K562 (cell line): ENCODE data around the gene DSTYK. TPM values are rescaled to one million over a fixed set of nuclear protein-coding genes. Genes with fewer than 3 reads are reported as not detected.

Source experiments
- CBFA2T3 ChIP-seq: fragments of 450-650 bp; IDR thresholded peaks from 2 replicates; pipeline ENCODE4 v1.6.1; 2017
- GATA2 ChIP-seq: sonication (generic); formaldehyde crosslinking; IDR thresholded peaks from 2 replicates; pipeline ENCODE4 v1.4.0; 2020; ENCODE audit warnings: mild to moderate bottlenecking, missing genetic modification reagents
- HDAC3 ChIP-seq: fragments of 450-650 bp; IDR thresholded peaks from 2 replicates; pipeline ENCODE4 v1.6.1; 2018; ENCODE audit warnings: borderline replicate concordance, mild to moderate bottlenecking, moderate library complexity; ENCODE audit not compliant: partially characterized antibody
- HMBOX1 ChIP-seq: sonication (generic); IDR thresholded peaks from 2 replicates; pipeline ENCODE4 v1.6.1; 2016
- KLF6 ChIP-seq: fragments of 250-450 bp; sonication (Bioruptor Pico); IDR thresholded peaks from 2 replicates; pipeline ENCODE4 v1.4.0; 2020; ENCODE audit warnings: mild to moderate bottlenecking, moderate library complexity, borderline replicate concordance
- MYC ChIP-seq, 2 experiments: fragments of 250-450 bp in 1 of 2; sonication (Bioruptor Pico) in 1 of 2; IDR thresholded peaks; 2 replicates each; pipeline versions ENCODE4 v1.5.1 to v1.6.1; 2012 to 2021; ENCODE audit warnings: low read depth in 2 of 2, borderline replicate concordance in 1 of 2, improper control_type of control experiment in 1 of 2, low read length in 1 of 2, mild to moderate bottlenecking in 1 of 2, moderate library complexity in 1 of 2
- NFXL1 ChIP-seq: fragments of 450-650 bp; formaldehyde crosslinking; IDR thresholded peaks from 2 replicates; pipeline ENCODE4 v1.4.0; 2021; ENCODE audit warnings: mild to moderate bottlenecking
- POLR2H ChIP-seq: IDR thresholded peaks from 2 replicates; pipeline ENCODE4 v1.6.1; 2016; ENCODE audit warnings: missing genetic modification characterization, low read depth, mild to moderate bottlenecking, control low read depth, missing compliant biosample characterization, moderate library complexity
- POLR3A ChIP-seq: IDR thresholded peaks from 2 replicates; pipeline ENCODE4 v1.6.1; 2011; ENCODE audit warnings: borderline replicate concordance, mild to moderate bottlenecking, moderate library complexity; ENCODE audit not compliant: insufficient read length, insufficient read depth; ENCODE audit errors: extremely low read depth
- RBBP5 ChIP-seq: fragments of 200-600 bp; sonication (generic); IDR thresholded peaks from 2 replicates; pipeline ENCODE4 v1.6.1; 2012; ENCODE audit warnings: borderline replicate concordance, mild to moderate bottlenecking, low read length, control low read depth, inconsistent platforms; ENCODE audit not compliant: insufficient read depth, poor library complexity, severe bottlenecking
- ZNF23 ChIP-seq: fragments of 250-450 bp; sonication (Bioruptor Pico); IDR thresholded peaks from 2 replicates; pipeline ENCODE4 v1.4.0; 2020; ENCODE audit warnings: mild to moderate bottlenecking
- ZNF398 ChIP-seq: fragments of 250-450 bp; sonication (Bioruptor Pico); IDR thresholded peaks from 2 replicates; pipeline ENCODE4 v1.8.0; 2021; ENCODE audit warnings: moderate library complexity, mild to moderate bottlenecking, inconsistent platforms
- ZNF707 ChIP-seq: fragments of 250-450 bp; sonication (Bioruptor Pico); conservative IDR thresholded peaks from 2 replicates; pipeline ENCODE4 v1.8.0; 2022; ENCODE audit warnings: inconsistent platforms, mild to moderate bottlenecking, moderate library complexity
- polyA plus RNA-seq, 8 experiments: library from polyadenylated mRNA; depleted of rRNA in 4 of 8; stranded (reverse) in 5 of 8; unstranded in 3 of 8; fragments of >200 nt; fragmentation: Nextera tagmentation in 2 of 8; fragmentation: Illumina TruSeq in 1 of 8; extraction: Ambion mirVana in 2 of 8; extraction: Trizol in 1 of 8; gene quantifications; 2 replicates each; pipeline versions ENCODE4 v1.2.1 to v1.2.3, GENCODE V29; 2011 to 2014; ENCODE audit warnings: inconsistent platforms in 1 of 8, missing spikeins in 1 of 8
- total RNA-seq, 7 experiments: library from RNA; depleted of rRNA in 6 of 7; stranded (reverse); fragments of >200 nt in 6 of 7; fragmentation: Illumina TruSeq in 2 of 7; extraction: Trizol in 2 of 7; gene quantifications; 2 replicates each; pipeline versions ENCODE4 v1.2.1 to v1.2.3, GENCODE V29; 2011 to 2021; ENCODE audit warnings: low replicate concordance in 1 of 7

The DSTYK gene
- total and polyA plus RNA-seq, 9 of the 15 experiments (the other 6 are each of a cell fraction or from before 2014, with no cell fraction given), result 4.2 to 7.1 (median 6.2) TPM

- no peak for TF ChIP-seq HDAC3
- no peak for TF ChIP-seq ZNF398 (CRISPR knock-in tag)
- TF ChIP-seq CBFA2T3, result no peak
- TF ChIP-seq HMBOX1, result no peak
- no peak for TF ChIP-seq GATA2 (CRISPR knock-in tag)
- TF ChIP-seq MYC (IDR thresholded peaks at IDR 0.05; ENCODE audit: low read depth, low read length), result no peak
- TF ChIP-seq MYC (CRISPR knock-in tag; IDR thresholded peaks at IDR 0.05; ENCODE audit: borderline replicate concordance, low read depth), result no peak
- peak; percentile 32 for TF ChIP-seq RBBP5
- TF ChIP-seq ZNF23 (CRISPR knock-in tag), result 0 out of 2 replicates have a peak, but pooled peaks have one; percentile 34
- TF ChIP-seq POLR2H (tag), result no peak
- TF ChIP-seq ZNF707 (CRISPR knock-in tag), result no peak
- TF ChIP-seq POLR3A, result no peak
- TF ChIP-seq NFXL1, result no peak
- peak; percentile 38; the same call in 1 of the 2 replicates for TF ChIP-seq KLF6 (CRISPR knock-in tag)
These were observed 53.4 kb downstream of the DSTYK start (continued) for GRCh38 chr1:205158048-205158616.
